GM12878 (cell line): ENCODE measurements around the gene NOD2. TPM values are rescaled to one million over a fixed set of nuclear protein-coding genes. Genes with fewer than 3 reads are reported as not detected.

Experiments used
- ATAC-seq: fragments of 200-7000 bp; cut with Tn5 transposase; 3 replicates; pipeline ENCODE4 v1.9.1; 2020; ENCODE audit warnings: mild to moderate bottlenecking, moderate library complexity
- BruUV-seq: library from RNA; stranded (reverse); fragments of 400-500 nt; replicated peaks from 2 replicates; lab custom pipeline; 2021; lab: Mats Ljungman, UMichigan
- CTCF ChIA-PET: fragments of 300-600 bp; sonication (Branson Sonifier 250); formaldehyde crosslinking; extraction: SDS; loops from one replicate; lab custom pipeline; 2021; ENCODE audit warnings: inconsistent platforms; lab: Yijun Ruan, JAX
- POLR2A ChIA-PET: fragments of 350-600 bp; formaldehyde crosslinking; extraction: SDS; loops from one replicate; lab custom pipeline; 2021; ENCODE audit warnings: inconsistent platforms; lab: Charles Lee
- RAD21 ChIA-PET: fragments of 300-600 bp; sonication (Branson Sonifier 250); formaldehyde crosslinking; loops from one replicate; lab custom pipeline; 2023; ENCODE audit warnings: antibody characterized with exemption; ENCODE audit not compliant: unreplicated experiment; lab: Charles Lee
- SMC1A ChIA-PET: fragments of 300-600 bp; sonication (Branson Sonifier 250); formaldehyde crosslinking; loops from one replicate; lab custom pipeline; 2023; ENCODE audit not compliant: unreplicated experiment, uncharacterized antibody; lab: Charles Lee
- DNase-seq: peaks from one replicate; pipeline ENCODE4 v3.0.0-alpha.2; 2011; ENCODE audit warnings: low read depth, low spot score
- FAIRE-seq: peaks from 3 replicates; lab custom pipeline; 2011; peaks lifted over from hg19 to GRCh38; lab: Jason Lieb, UNC
- H2AFZ ChIP-seq: 2 replicates; pipeline ENCODE4 v1.6.0; 2011; ENCODE audit warnings: low read depth, low read length, control low read depth; ENCODE audit not compliant: control insufficient read depth
- H3K27ac ChIP-seq: 2 replicates; pipeline ENCODE4 v1.5.1; 2011; ENCODE audit warnings: control low read depth; ENCODE audit not compliant: control insufficient read depth, insufficient read depth
- H3K27me3 ChIP-seq, 2 experiments: replicated peaks in 1 of 2; 2 replicates each; pipeline versions ENCODE4 v1.6.0 to v1.6.1; 2011; ENCODE audit warnings: low read length in 1 of 2; ENCODE audit not compliant: control insufficient read depth in 2 of 2, insufficient read depth in 2 of 2
- H3K36me3 ChIP-seq, 2 experiments: 2 replicates each; pipeline ENCODE4 v1.5.1; 2011; ENCODE audit warnings: low read length in 1 of 2; ENCODE audit not compliant: control insufficient read depth in 2 of 2, insufficient read depth in 2 of 2
- H3K4me1 ChIP-seq: 2 replicates; pipeline ENCODE4 v1.6.1; 2011; ENCODE audit warnings: mild to moderate bottlenecking, low read length, moderate library complexity, mixed read lengths; ENCODE audit not compliant: control insufficient read depth, insufficient read depth
- H3K4me2 ChIP-seq: 2 replicates; pipeline ENCODE4 v1.6.0; 2011; ENCODE audit warnings: control low read depth; ENCODE audit not compliant: control insufficient read depth, insufficient read depth
- H3K4me3 ChIP-seq: fragments of 200-600 bp; sonication (generic); 2 replicates; pipeline ENCODE4 v1.5.1; 2016
- H3K79me2 ChIP-seq: 2 replicates; pipeline ENCODE4 v1.6.0; 2011; ENCODE audit warnings: low read length; ENCODE audit not compliant: control insufficient read depth, insufficient read depth
- H3K9ac ChIP-seq: 2 replicates; pipeline ENCODE4 v1.8.0; 2011; ENCODE audit warnings: low read length, control low read depth, mixed read lengths; ENCODE audit not compliant: control insufficient read depth, insufficient read depth
- H3K9me3 ChIP-seq: replicated peaks from 3 replicates; pipeline ENCODE4 v1.5.1; 2011; ENCODE audit warnings: mild to moderate bottlenecking, low read length; ENCODE audit not compliant: control insufficient read depth, insufficient read depth
- H4K20me1 ChIP-seq: 2 replicates; pipeline ENCODE4 v1.6.0; 2011; ENCODE audit not compliant: control insufficient read depth, insufficient read depth
- BRCA1 ChIP-seq: IDR thresholded peaks from 2 replicates; pipeline ENCODE4 v1.6.1; 2011; ENCODE audit warnings: low read depth, low read length, improper control_type of control experiment
- CBFB ChIP-seq: IDR thresholded peaks from 2 replicates; pipeline ENCODE4 v1.6.1; 2016; ENCODE audit warnings: antibody characterized with exemption, low read depth
- DPF2 ChIP-seq: fragments of 450-650 bp; IDR thresholded peaks from 2 replicates; pipeline ENCODE4 v1.6.1; 2017; ENCODE audit warnings: mild to moderate bottlenecking
- EED ChIP-seq: sonication (generic); IDR thresholded peaks from 2 replicates; pipeline ENCODE4 v1.6.1; 2016; ENCODE audit warnings: antibody characterized with exemption, low read depth
- ETV6 ChIP-seq, 2 experiments: fragments of 450-650 bp in 1 of 2; IDR thresholded peaks in 1 of 2; conservative IDR thresholded peaks in 1 of 2; 2 replicates each; pipeline ENCODE4 v1.6.1; 2014; ENCODE audit warnings: antibody characterized with exemption in 1 of 2, borderline replicate concordance in 1 of 2, low read depth in 1 of 2, mild to moderate bottlenecking in 1 of 2, moderate library complexity in 1 of 2
- GATAD2B ChIP-seq: fragments of 450-650 bp; conservative IDR thresholded peaks from 2 replicates; pipeline ENCODE4 v1.6.1; 2017; ENCODE audit warnings: low read depth, mild to moderate bottlenecking, moderate library complexity
- IKZF2 ChIP-seq, 2 experiments: fragments of 450-650 bp; IDR thresholded peaks; 2 replicates each; pipeline ENCODE4 v1.6.1; 2017; ENCODE audit warnings: mild to moderate bottlenecking in 2 of 2, moderate library complexity in 2 of 2
- KAT2A ChIP-seq: conservative IDR thresholded peaks from 2 replicates; pipeline ENCODE4 v1.6.1; 2011; ENCODE audit warnings: low read depth, low read length; ENCODE audit not compliant: control insufficient read depth
- MTA2 ChIP-seq: fragments of 450-650 bp; IDR thresholded peaks from 2 replicates; pipeline ENCODE4 v1.6.1; 2016; ENCODE audit warnings: low read depth, mild to moderate bottlenecking, moderate library complexity
- MYC ChIP-seq: IDR thresholded peaks from 2 replicates; pipeline ENCODE4 v1.6.1; 2011; ENCODE audit warnings: mild to moderate bottlenecking, low read length, moderate library complexity, inconsistent platforms; ENCODE audit not compliant: insufficient read depth, insufficient replicate concordance, insufficient read length, severe bottlenecking
- NKRF ChIP-seq: fragments of 450-650 bp; conservative IDR thresholded peaks from 2 replicates; pipeline ENCODE4 v1.6.1; 2017; ENCODE audit warnings: mild to moderate bottlenecking, moderate library complexity
- POLR2A ChIP-seq: IDR thresholded peaks from 2 replicates; pipeline ENCODE4 v1.6.1; 2011; ENCODE audit warnings: low read depth, mild to moderate bottlenecking, low read length
- POLR2AphosphoS5 ChIP-seq: IDR thresholded peaks from 2 replicates; pipeline ENCODE4 v1.6.1; 2011; ENCODE audit warnings: mild to moderate bottlenecking, low read length, inconsistent platforms
- RCOR1 ChIP-seq: conservative IDR thresholded peaks from 2 replicates; pipeline ENCODE4 v1.6.1; 2012; ENCODE audit warnings: low read depth, low read length, improper control_type of control experiment
- RELB ChIP-seq: fragments of 450-650 bp; IDR thresholded peaks from 2 replicates; pipeline ENCODE4 v1.6.1; 2017; ENCODE audit warnings: low read depth, mild to moderate bottlenecking, moderate library complexity
- SKIL ChIP-seq: fragments of 450-650 bp; IDR thresholded peaks from 2 replicates; pipeline ENCODE4 v1.6.1; 2017; ENCODE audit warnings: mild to moderate bottlenecking, low read depth, inconsistent platforms; ENCODE audit not compliant: poor library complexity, severe bottlenecking
- SMC3 ChIP-seq: IDR thresholded peaks from 2 replicates; pipeline ENCODE4 v1.6.1; 2011; ENCODE audit warnings: low read length, improper control_type of control experiment, borderline replicate concordance
- WGBS: methylation state at CpG from one replicate; pipeline ENCODE4 v1.1.6; 2016; ENCODE audit warnings: low lambda C conversion rate; ENCODE audit not compliant: insufficient replicate concordance, insufficient coverage; ENCODE audit errors: missing lambda C conversion rate; 5-methylcytosine and 5-hydroxymethylcytosine counted together
- in situ Hi-C: fragments of 300-500 bp; cut with MboI; formaldehyde crosslinking; loops from 9 replicates; pipeline ENCODE4 v1.14.3; 2018; ENCODE audit warnings: mixed read lengths
- intact Hi-C: fragments of 100-400 bp; cut with micrococcal nuclease; formaldehyde crosslinking; loops from one replicate; pipeline ENCODE4 v1.14.2; 2022; ENCODE audit not compliant: unreplicated experiment
- polyA plus RNA-seq, 11 experiments: library from polyadenylated mRNA; depleted of rRNA in 4 of 11; unstranded in 6 of 11; stranded (reverse) in 5 of 11; fragments of >200 nt; fragmentation: Nextera tagmentation in 4 of 11; fragmentation: Illumina TruSeq in 1 of 11; extraction: Ambion mirVana in 4 of 11; extraction: Trizol in 1 of 11; gene quantifications; 1 replicate in 1 of 11; 2 replicates in 10 of 11; pipeline versions ENCODE4 v1.2.1 to v1.2.3, GENCODE V29; 2011 to 2016; ENCODE audit warnings: inconsistent platforms in 2 of 11, missing spikeins in 2 of 11, low read depth in 1 of 11
- total RNA-seq, 4 experiments: library from RNA; depleted of rRNA in 3 of 4; stranded (reverse); fragments of >200 nt in 3 of 4; fragmentation: Illumina TruSeq in 1 of 4; extraction: Trizol in 1 of 4; gene quantifications; 2 replicates each; pipeline versions ENCODE4 v1.2.1 to v1.2.3, GENCODE V29; 2013 to 2021

The NOD2 gene
- total and polyA plus RNA-seq, 10 of the 15 experiments (the other 5 are each of a cell fraction or from before 2014, with no cell fraction given) = 1.0 to 18.6 (median 6.7) TPM

GRCh38 chr16:50684823-50685461 is 8.5 kb upstream of the NOD2 start:
- no TSS peak for BruUV-seq
- peaks cover 21% of the 10 kb centered on the region for H3K79me2 ChIP-seq
- CTCF ChIA-PET = interaction anchor here (1.2 to 13.2 kb wide), 8 partner anchors 11 to 121 kb away, joined by 3 to 257 read pairs (median 9); partner anchors contain the start of gene CYLD
- H3K27me3 ChIP-seq = no peaks in the 10 kb centered on the region
- H3K27ac ChIP-seq = peak overlapping the region; percentile 86
- no peaks in the 10 kb centered on the region for H3K9me3 ChIP-seq
- intact Hi-C loops (loop anchor here (1.0 to 5.0 kb wide), 3 partner anchors 11 to 413 kb away; no protein-coding TSS in a partner anchor), in situ Hi-C loops (no loop called here)
- POLR2A ChIA-PET = interaction anchor here (0.6 to 8.0 kb wide), 6 partner anchors 11 to 371 kb away, joined by 3 to 116 read pairs (median 15); partner anchors contain the start of gene CYLD
- RAD21 ChIA-PET = interaction anchor here (0.6 to 29.0 kb wide), 8 partner anchors 8 to 530 kb away, joined by 3 to 578 read pairs (median 3); partner anchors contain the start of gene CYLD
- SMC1A ChIA-PET = interaction anchor here (0.6 to 24.8 kb wide), 7 partner anchors 12 to 65 kb away, joined by 3 to 600 read pairs (median 7); partner anchors contain the start of genes CYLD and NOD2
- DNase-seq (no peak), FAIRE-seq (peak; percentile 18), ATAC-seq (peak; percentile 51)
- no peak overlapping the region for H3K4me3 ChIP-seq
- peak overlapping the region; percentile 73 for H2AFZ ChIP-seq
- H3K4me1 ChIP-seq = peaks cover 53% of the 10 kb centered on the region
- H3K36me3 ChIP-seq = no peaks in the 10 kb centered on the region
- WGBS = 2% methylated on average over 11 of the region's 11 CpGs
- peak overlapping the region; percentile 38 for H3K9ac ChIP-seq
- H4K20me1 ChIP-seq = no peaks in the 10 kb centered on the region
- peak overlapping the region; percentile 69 for H3K4me2 ChIP-seq
- TF ChIP-seq POLR2AphosphoS5 (peak; percentile 29), EED (peak; percentile 20; the same call in 1 of the 2 replicates), MTA2 (peak; percentile 48; the same call in 1 of the 2 replicates), RCOR1 (no peak), IKZF2 (IDR thresholded peaks at IDR 0.05) (peak; percentile 9 to 40; a peak in 2 of 4 replicates), MYC (no peak), SKIL (no peak), GATAD2B (no peak), SMC3 (no peak), BRCA1 (no peak), RELB (0 out of 2 replicates have a peak, but pooled peaks have one; percentile 50), POLR2A (peak; percentile 29; the same call in 1 of the 2 replicates), NKRF (no peak), DPF2 (peak; percentile 60; the same call in 1 of the 2 replicates), CBFB (no peak), KAT2A (no peak), ETV6 (conservative IDR thresholded peaks at IDR 0.05 in 1 of 2, IDR thresholded peaks at IDR 0.05 in 1 of 2; ENCODE audit: borderline replicate concordance in 1 of 2, low read depth in 1 of 2) (no peak)
